CD14-positive monocyte (primary cell): ENCODE measurements around the gene RAMP1. TPM values are rescaled to one million over a fixed set of nuclear protein-coding genes. Genes with fewer than 3 reads are reported as not detected.

Experiments
- DNase-seq, 3 donors: peaks; one replicate each; pipeline ENCODE4 v3.0.0-alpha.2; 2011 to 2022
- H2AFZ ChIP-seq: 2 replicates; pipeline ENCODE4 v1.6.0; 2012; ENCODE audit warnings: mild to moderate bottlenecking, low read depth, low read length, inconsistent platforms; ENCODE audit not compliant: insufficient read depth, poor library complexity, severe bottlenecking
- H3K27ac ChIP-seq, 2 donors: 1 replicate in 1 of 2; 2 replicates in 1 of 2; pipeline ENCODE4 v1.5.1; 2012 to 2013; ENCODE audit warnings: low read length in 2 of 2, control low read depth in 1 of 2, inconsistent platforms in 1 of 2, low read depth in 1 of 2, mild to moderate bottlenecking in 1 of 2
- H3K27me3 ChIP-seq, 2 donors: one replicate each; pipeline versions ENCODE4 v1.6.0 to v1.6.1; 2011 to 2013; ENCODE audit warnings: low read length in 2 of 2; ENCODE audit not compliant: control insufficient read depth in 2 of 2, insufficient read depth in 2 of 2
- H3K36me3 ChIP-seq, 2 donors: replicated peaks in 1 of 2; 1 replicate in 1 of 2; 2 replicates in 1 of 2; pipeline versions ENCODE4 v1.5.1 to v1.6.1; 2012 to 2013; ENCODE audit warnings: low read length in 2 of 2, control low read depth in 1 of 2, inconsistent platforms in 1 of 2, mild to moderate bottlenecking in 1 of 2; ENCODE audit not compliant: insufficient read depth in 2 of 2, control insufficient read depth in 1 of 2
- H3K4me1 ChIP-seq, 2 donors: 1 replicate in 1 of 2; 2 replicates in 1 of 2; pipeline versions ENCODE4 v1.5.1 to v1.6.1; 2012 to 2013; ENCODE audit warnings: low read length in 2 of 2, control low read depth in 1 of 2, inconsistent platforms in 1 of 2, mild to moderate bottlenecking in 1 of 2, moderate library complexity in 1 of 2; ENCODE audit not compliant: insufficient read depth in 2 of 2, control insufficient read depth in 1 of 2
- H3K4me2 ChIP-seq: replicated peaks from 2 replicates; pipeline ENCODE3; 2012; ENCODE audit warnings: low read length, moderate library complexity, mild to moderate bottlenecking; ENCODE audit not compliant: poor library complexity, severe bottlenecking; ENCODE audit errors: extremely low read depth
- H3K4me3 ChIP-seq, 3 experiments: fragments of 200-600 bp in 1 of 3; sonication (generic) in 1 of 3; replicated peaks in 1 of 3; 1 replicate in 2 of 3; 2 replicates in 1 of 3; pipeline ENCODE4 v1.5.1; 2011 to 2013; ENCODE audit warnings: low read length in 3 of 3, mild to moderate bottlenecking in 3 of 3, control low read depth in 2 of 3, low read depth in 2 of 3, inconsistent platforms in 1 of 3, moderate library complexity in 1 of 3
- H3K79me2 ChIP-seq: 2 replicates; pipeline ENCODE4 v1.6.0; 2012; ENCODE audit warnings: mild to moderate bottlenecking, control low read depth, inconsistent platforms, low read length, moderate library complexity; ENCODE audit not compliant: insufficient read depth
- H3K9ac ChIP-seq: 2 replicates; pipeline ENCODE4 v1.6.0; 2017; ENCODE audit warnings: low read length, mild to moderate bottlenecking; ENCODE audit not compliant: insufficient read depth, poor library complexity, severe bottlenecking
- H3K9me3 ChIP-seq, 2 donors: replicated peaks in 1 of 2; 1 replicate in 1 of 2; 2 replicates in 1 of 2; pipeline versions ENCODE4 v1.5.1 to v1.6.1; 2012 to 2013; ENCODE audit warnings: low read length in 2 of 2, control low read depth in 1 of 2; ENCODE audit not compliant: control insufficient read depth in 1 of 2, insufficient read depth in 1 of 2
- H4K20me1 ChIP-seq: 2 replicates; pipeline ENCODE4 v1.6.0; 2012; ENCODE audit warnings: mild to moderate bottlenecking, low read length, control low read depth, moderate library complexity; ENCODE audit not compliant: insufficient read depth
- H3K27ac Mint-ChIP-seq, 7 donors: one replicate each; pipeline ENCODE4 v1.8.0; 2020; ENCODE audit warnings: mild to moderate bottlenecking in 7 of 7, mixed read lengths in 7 of 7, moderate library complexity in 6 of 7, inconsistent platforms in 2 of 7
- H3K27me3 Mint-ChIP-seq, 3 donors: one replicate each; pipeline ENCODE4 v1.8.0; 2021 to 2022; ENCODE audit warnings: low read depth in 3 of 3, mild to moderate bottlenecking in 3 of 3, mixed read lengths in 3 of 3, moderate library complexity in 3 of 3, inconsistent platforms in 1 of 3
- H3K36me3 Mint-ChIP-seq, 2 donors: one replicate each; pipeline ENCODE4 v1.8.0; 2020; ENCODE audit warnings: mixed read lengths in 2 of 2, inconsistent platforms in 1 of 2, mild to moderate bottlenecking in 1 of 2
- H3K4me1 Mint-ChIP-seq: one replicate; pipeline ENCODE4 v1.8.0; 2020; ENCODE audit warnings: mild to moderate bottlenecking, mixed read lengths
- H3K4me3 Mint-ChIP-seq, 2 donors: one replicate each; pipeline ENCODE4 v1.8.0; 2020; ENCODE audit warnings: mild to moderate bottlenecking in 2 of 2, mixed read lengths in 2 of 2, moderate library complexity in 1 of 2
- H3K9me3 Mint-ChIP-seq, 7 donors: one replicate each; pipeline ENCODE4 v1.8.0; 2020 to 2022; ENCODE audit warnings: mixed read lengths in 7 of 7, mild to moderate bottlenecking in 6 of 7, moderate library complexity in 6 of 7, inconsistent platforms in 2 of 7
- WGBS: methylation state at CpG from one replicate; pipeline ENCODE4 v1.1.5; 2013; ENCODE audit warnings: missing lambda C conversion rate; ENCODE audit not compliant: insufficient coverage; 5-methylcytosine and 5-hydroxymethylcytosine counted together
- intact Hi-C, 2 donors: fragments of 100-400 bp; cut with micrococcal nuclease; formaldehyde crosslinking; loops; one replicate each; pipeline versions ENCODE4 v1.15.0 to v1.15.1; 2023
- polyA plus RNA-seq, 3 donors: library from polyadenylated mRNA; depleted of rRNA in 1 of 3; unstranded in 2 of 3; stranded (reverse) in 1 of 3; fragments of 300-500 nt in 2 of 3; fragments of >200 nt in 1 of 3; fragmentation: Illumina TruSeq in 2 of 3; gene quantifications; 1 replicate in 2 of 3; 2 replicates in 1 of 3; pipeline ENCODE4 v1.2.3, GENCODE V29; 2012 to 2021
- TF ChIP-seq, protein P1 (sequence below): fragments of 200-600 bp; IDR thresholded peaks from one replicate; pipeline ENCODE4 v1.8.0; 2022; ENCODE audit warnings: antibody characterized with exemption, mild to moderate bottlenecking

The RAMP1 gene
- polyA plus RNA-seq, 3 donors = not detected

DNA sequence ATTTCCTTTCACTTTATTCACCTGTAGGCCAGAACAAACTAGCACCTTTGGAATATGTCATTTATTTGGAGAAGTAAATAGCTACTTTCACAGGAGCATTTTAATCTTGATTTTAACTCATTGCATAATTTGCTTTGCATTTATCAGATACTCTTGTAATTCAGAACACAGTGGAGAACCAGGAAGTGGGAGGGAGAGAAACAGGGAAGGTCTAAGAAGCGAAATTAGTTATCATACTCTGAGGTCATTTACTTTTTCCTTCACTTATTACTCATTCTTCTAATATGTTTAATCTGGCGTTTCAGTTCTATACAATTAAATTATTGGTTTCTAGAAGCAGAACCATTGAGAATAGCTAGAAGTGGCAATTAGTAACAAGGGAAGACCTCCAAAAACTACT is 40.2 kb upstream of the RAMP1 start:
- peaks cover 10% of the 10 kb centered on the region for H3K4me1 Mint-ChIP-seq
- no CpG with 5 or more reads among the region's 2 CpGs for WGBS
- no peaks in the 10 kb centered on the region for H3K36me3 ChIP-seq
- H4K20me1 ChIP-seq = no peaks in the 10 kb centered on the region
- no peak overlapping the region for H3K4me3 Mint-ChIP-seq
- no peaks in the 10 kb centered on the region for H3K9me3 ChIP-seq
- H3K36me3 Mint-ChIP-seq = no peaks in the 10 kb centered on the region
- H3K79me2 ChIP-seq = no peaks in the 10 kb centered on the region
- H3K27ac Mint-ChIP-seq = peak overlapping the region in 1 of 7 donors; percentile 7
- no peak overlapping the region for H3K4me3 ChIP-seq
- H2AFZ ChIP-seq = no peak overlapping the region
- no peaks in the 10 kb centered on the region for H3K9me3 Mint-ChIP-seq
- H3K27ac ChIP-seq = no peak overlapping the region
- H3K4me1 ChIP-seq = peaks cover 0 to 4% of the 10 kb centered on the region in 2 donors
- no peaks in the 10 kb centered on the region for H3K27me3 Mint-ChIP-seq
- intact Hi-C loops = no loop called here
- TF ChIP-seq, protein P1, sequence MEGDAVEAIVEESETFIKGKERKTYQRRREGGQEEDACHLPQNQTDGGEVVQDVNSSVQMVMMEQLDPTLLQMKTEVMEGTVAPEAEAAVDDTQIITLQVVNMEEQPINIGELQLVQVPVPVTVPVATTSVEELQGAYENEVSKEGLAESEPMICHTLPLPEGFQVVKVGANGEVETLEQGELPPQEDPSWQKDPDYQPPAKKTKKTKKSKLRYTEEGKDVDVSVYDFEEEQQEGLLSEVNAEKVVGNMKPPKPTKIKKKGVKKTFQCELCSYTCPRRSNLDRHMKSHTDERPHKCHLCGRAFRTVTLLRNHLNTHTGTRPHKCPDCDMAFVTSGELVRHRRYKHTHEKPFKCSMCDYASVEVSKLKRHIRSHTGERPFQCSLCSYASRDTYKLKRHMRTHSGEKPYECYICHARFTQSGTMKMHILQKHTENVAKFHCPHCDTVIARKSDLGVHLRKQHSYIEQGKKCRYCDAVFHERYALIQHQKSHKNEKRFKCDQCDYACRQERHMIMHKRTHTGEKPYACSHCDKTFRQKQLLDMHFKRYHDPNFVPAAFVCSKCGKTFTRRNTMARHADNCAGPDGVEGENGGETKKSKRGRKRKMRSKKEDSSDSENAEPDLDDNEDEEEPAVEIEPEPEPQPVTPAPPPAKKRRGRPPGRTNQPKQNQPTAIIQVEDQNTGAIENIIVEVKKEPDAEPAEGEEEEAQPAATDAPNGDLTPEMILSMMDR = no peak
- H3K9ac ChIP-seq = no peak overlapping the region
- peak in 2 of 3 donors; percentile 2 to 17 for DNase-seq
- H3K27me3 ChIP-seq = no peaks in the 10 kb centered on the region
- H3K4me2 ChIP-seq = no peak overlapping the region

DNA sequence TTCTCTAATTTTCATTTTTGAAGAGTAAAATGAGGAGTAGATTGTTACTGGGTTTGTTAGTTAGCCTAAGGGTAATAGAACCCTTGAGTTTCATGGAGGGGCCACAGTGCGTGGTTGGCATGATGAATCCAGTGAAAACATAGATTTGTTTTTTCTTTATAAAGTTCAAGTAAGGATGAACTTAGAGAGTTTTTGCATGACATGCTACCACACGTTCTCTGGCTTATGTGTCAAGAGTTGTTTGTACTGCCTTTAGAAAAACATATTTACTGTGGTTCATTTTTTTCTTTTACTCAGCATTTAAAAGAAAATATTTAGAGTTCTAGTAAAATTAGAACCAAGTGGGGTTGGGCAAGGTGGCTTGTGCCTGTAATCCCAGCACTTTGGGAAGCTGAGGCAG is 39.0 kb upstream of the RAMP1 start:
- Mint-ChIP-seq H3K4me1 (peaks cover 10% of the 10 kb centered on the region), H3K27me3 (no peaks in the 10 kb centered on the region), H3K27ac (no peak overlapping the region), H3K9me3 (no peaks in the 10 kb centered on the region), H3K36me3 (no peaks in the 10 kb centered on the region), H3K4me3 (no peak overlapping the region)
- intact Hi-C loops = no loop called here
- Histone ChIP-seq H3K9me3 (no peaks in the 10 kb centered on the region), H3K4me3 (no peak overlapping the region), H2AFZ (no peak overlapping the region), H3K27me3 (no peaks in the 10 kb centered on the region), H3K79me2 (no peaks in the 10 kb centered on the region), H3K9ac (no peak overlapping the region), H3K4me1 (peaks cover 0 to 4% of the 10 kb centered on the region in 2 donors), H4K20me1 (no peaks in the 10 kb centered on the region), H3K36me3 (no peaks in the 10 kb centered on the region), H3K4me2 (no peak overlapping the region), H3K27ac (no peak overlapping the region)
- TF ChIP-seq, protein P1 = no peak
- no CpG with 5 or more reads among the region's 2 CpGs for WGBS
- DNase-seq = no peak
